Hematopoietic multipotent progenitor cell treated with erythropoietin and hydrocortisone succinate and interleukin-3 and kit ligand, for 15 days (in vitro differentiated cells): ENCODE data around the gene RPS10.
A peak's percentile ranks its signal among the peaks of the same experiment; 100 is the strongest.
"Not testable (repeated sequence)": the region's sequence is repeated elsewhere in the genome, so short reads cannot be mapped to it uniquely, and the experiment has no call there.

ENCODE experiments used
- DNase-seq: peaks from one replicate; pipeline ENCODE4 v3.0.0-alpha.2; 2015; ENCODE audit warnings: low spot score

The RPS10 gene

DNA sequence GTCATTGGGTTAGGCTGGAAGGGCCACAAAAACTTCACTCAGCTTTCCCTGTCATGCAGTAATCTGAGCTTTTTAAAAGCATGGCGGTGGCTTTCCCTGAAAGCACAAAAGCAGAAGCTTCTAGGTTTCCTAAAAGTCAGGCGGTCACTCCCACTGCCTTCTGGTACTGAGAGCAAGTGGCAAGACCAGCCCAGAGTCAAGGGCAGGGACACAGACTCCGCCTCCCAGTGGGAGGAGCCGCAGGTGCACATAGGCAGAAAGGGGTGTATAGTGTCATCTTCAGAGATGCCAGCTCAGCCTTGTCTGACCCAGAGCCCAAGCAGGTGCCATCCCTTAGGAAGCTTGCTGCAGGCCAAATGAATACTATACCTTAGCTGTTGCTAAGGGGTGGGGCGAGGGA is 22.0 kb upstream of the RPS10 start:
- no peak for DNase-seq

DNA sequence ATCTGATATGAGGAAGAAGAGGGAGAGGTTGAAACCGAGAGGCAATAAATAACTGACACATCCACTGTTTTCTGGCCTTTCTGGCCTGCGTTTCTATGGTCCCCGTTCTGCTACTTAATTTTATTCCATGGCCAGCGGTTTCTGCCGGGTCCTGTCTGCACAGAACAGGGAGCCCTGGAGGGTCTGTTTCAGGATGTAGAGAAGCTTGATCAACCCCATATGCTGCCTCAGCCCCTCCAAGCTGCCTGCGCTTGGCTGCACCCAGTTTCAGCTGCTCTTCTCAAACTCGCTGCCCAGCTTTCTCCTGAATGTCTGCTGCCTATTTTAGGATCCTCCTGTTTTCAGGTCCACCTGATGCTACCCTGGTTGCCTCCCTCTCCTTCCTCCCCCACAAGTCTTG is 21.5 kb upstream of the RPS10 start:
- DNase-seq = no peak

DNA sequence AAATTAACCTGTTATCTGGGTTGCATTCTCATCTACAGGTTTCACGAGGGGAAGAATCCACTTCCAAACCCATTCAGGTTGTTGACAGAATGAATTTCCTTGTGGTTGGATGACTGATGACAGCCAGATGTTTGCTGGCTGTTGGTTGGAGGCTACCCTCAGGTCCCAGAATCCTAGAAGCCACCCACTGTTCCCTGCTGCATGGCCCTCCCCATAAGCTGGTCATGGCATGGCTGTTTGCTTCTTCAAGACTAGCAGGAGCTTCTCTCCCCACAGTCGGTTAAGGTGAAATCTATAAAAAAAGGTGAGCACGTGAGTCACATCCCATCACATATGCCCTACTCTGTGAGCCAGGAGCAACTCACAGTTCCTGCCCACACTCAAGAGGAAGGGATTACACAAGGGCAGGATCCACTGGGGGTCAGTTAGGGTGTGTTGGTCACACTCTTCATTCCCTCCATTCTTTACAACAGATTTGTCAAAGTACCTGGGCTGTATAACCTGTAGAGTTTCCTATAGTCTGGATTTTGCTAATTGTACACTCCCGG is 19.5 kb upstream of the RPS10 start:
- no peak for DNase-seq

DNA sequence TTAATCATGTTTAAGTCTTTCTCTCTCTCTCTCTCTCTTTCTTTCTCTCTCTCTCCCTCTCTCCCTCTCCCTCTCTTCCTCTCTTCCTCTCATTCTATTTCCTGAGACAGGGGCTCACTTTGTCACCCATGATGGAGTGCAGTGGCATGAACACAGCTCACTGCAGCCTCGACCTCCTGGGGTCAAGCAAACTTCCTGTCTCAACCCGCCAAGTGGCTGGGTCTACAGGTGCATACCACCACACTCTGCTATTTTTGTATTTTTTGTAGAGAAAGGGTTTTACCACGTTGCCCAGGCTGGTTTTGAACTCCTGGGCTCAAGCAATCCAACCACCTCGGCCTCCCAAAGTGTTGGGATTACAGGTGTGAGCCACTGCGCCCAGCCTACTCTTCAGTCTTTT is 15.7 kb upstream of the RPS10 start:
- DNase-seq = no peak

DNA sequence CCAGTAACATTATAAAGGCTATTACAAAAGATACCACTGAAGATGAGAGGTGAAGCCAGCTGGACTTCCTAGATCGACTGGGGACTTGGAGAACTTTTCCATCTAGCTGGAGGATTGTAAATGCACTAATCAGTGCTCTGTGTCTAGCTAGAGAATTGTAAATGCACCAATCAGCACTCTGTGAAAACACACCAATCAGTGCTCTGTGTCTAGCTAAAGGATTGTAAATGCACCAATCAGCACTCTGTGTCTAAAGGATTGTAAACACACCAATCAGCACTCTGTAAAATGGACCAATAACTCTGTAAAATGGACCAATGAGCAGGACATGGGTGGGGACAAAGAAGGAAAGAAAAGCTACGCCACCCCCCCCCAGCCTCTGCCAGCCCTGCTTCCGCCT is 13.6 kb upstream of the RPS10 start:
- no peak for DNase-seq

DNA sequence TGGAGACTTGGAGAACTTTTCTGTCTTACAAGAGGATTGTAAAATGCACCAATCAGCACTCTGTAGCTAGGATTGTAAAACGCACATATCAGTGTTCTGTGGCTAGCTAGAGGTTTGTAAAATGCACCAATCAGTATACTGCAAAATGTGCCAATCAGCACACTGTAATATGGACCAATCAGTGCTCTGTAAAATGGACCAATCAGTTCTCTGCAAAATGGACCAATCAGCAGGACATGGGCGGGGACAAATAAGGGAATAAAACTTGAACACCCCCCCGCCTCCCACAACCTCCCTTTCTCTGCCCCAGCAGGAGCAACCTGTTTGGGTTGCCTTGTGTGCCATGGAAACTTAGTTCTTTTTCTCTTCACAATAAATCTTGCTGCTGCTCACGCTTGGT is 12.8 kb upstream of the RPS10 start:
- DNase-seq = no peak

DNA sequence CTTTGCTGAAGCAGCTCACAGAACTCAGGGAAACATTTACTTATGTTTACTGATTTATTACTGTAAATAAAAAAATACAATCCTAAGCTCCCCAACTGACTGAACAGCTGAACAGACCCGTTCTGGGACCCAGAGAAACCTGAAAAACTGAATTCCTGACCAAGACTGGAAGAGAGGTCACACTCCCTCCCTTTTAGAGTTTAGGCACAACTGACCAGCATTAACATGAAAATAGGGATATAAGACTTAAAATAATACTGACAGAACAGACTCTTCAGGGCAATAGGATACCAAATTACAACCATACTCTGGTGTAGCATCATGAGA is 11.7 kb upstream of the RPS10 start:
- DNase-seq = no peak

DNA sequence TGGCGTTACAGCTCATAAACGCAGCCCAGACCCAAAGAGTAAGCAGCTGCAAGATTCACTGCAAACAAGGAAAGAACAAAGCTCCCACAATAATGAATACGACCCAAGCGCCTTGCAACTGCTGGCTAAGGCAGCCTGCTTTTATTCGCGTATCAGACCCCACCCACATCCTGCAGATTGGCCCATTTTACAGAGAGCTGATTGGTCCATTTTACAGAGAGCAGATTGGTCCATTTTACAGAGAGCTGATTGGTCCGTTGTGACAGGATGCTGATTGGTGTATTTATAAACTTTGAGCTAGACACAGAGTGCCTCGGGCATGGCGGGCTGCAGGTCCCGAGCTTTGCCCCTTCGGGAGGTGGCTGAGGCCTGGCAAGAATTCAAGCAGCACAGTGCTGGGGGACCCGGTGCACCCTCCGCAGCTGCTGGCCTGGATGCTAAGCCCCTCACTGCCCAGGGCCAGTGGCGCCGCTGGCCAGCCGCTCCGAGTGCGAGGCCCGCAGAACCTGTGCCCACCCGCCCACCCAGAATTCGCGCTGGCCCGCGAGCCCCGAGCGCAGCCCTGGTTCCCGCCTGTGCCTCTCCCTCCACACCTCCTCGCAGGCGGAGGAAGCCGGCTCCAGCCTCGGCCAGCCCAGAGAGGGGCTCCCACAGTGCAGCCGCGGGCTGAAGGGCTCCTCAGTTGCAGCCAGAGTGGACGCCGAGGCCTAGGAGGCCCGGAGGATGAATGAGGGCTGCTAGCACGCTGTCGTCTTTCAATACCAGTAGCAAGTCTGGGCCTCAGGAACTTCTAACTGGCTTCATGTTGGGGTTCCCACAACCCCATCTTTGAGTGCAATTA is 11.2 kb upstream of the RPS10 start:
- no peak for DNase-seq

DNA sequence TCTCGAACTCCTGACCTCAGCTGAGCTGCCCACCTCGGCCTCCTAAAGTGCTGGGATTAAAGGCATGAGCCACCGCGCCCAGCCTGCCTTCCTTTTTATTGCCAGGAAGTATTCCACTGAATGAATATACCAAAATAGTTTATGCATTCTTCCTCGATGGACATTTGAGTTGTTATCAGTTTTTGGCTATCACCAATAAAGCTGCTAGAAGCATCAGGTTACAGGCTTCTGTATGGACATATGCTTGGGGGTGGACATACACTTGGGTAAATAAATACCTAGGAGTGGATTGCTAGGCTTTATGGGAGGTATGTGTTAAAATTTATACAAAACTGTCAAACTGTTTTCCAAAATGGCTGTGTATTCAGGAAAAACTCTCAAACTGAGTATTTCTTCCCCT is 10.0 kb upstream of the RPS10 start:
- DNase-seq = no peak

DNA sequence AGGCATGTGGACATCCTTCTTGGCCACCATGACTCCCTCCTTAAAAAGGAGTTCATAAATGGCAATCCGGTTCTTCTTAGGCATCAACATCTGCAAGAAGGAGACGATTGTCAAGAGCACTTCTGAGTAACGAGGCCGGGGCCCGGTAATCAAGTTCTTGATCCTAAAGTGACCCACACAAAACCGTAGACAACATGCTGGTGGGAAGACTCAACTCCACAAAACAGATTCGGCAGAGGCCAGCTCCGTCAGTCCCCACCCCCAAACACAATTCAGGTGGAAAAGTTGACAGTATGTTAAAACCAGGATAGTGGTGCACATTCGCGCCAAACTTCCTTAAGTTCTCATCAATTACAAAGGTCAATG is 754 bp downstream of the RPS10 start:
- DNase-seq = peak; percentile 20

DNA sequence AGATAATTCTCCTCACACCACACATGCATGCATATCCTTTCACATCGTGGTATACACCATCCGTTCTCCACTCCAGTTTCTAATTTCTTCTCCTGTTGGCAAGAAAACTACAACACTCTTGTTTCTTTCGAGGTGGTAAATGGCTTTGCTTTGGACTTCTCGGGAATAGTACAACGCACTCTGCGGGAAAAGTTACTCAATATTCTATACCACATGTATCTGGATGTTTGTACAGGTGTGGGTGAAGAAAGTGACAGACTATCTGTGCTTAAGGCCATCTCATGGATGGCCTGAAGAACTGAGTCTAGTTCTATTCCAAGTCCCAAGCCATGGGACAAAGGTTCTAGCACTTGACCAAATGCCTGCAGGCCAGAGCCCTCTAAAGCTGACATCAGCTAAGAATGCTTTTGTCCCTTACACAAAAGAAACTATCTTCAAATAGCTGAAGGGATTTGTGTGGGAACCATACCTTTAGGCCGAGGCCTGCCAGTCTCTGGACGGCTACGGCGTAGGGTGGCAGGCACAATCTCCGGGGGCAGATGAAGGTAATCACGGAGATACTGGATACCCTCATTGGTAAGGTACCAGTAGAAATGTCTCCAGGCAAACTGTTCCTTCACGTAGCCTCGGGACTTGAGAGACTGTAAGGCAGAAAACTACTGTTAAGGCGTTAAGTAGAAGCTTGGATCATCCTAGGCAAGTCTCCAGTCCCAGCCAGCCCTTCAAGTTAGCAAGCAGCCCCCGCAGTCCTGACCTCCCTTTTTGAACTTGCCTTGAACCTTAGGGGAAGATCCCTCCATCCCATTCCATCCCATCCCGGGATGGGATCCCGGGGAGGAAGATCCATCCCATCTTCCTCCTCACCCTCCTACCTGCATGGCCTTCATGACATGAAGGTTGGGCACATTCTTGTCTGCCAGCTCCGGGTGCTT is 1.4 kb downstream of the RPS10 start:
- no peak for DNase-seq

DNA sequence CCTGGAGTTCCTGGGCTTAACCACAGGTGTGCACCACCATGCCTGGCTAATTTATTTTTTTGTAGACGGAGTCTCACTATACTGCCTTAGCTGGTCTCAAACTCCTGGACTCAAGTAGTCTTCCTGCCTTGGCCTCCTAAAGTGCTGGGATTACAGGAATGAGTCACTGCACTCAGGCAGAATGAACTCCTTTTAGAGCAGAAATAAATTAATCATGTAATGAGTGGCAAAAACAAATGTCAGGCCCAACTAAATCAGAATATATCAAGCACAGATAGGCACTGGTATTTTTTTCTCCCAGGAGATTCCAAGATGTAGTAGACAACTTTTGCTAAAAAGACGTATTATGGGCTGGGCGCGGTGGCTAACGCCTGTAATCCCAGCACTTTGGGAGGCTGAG is 2.6 kb downstream of the RPS10 start:
- no peak for DNase-seq

DNA sequence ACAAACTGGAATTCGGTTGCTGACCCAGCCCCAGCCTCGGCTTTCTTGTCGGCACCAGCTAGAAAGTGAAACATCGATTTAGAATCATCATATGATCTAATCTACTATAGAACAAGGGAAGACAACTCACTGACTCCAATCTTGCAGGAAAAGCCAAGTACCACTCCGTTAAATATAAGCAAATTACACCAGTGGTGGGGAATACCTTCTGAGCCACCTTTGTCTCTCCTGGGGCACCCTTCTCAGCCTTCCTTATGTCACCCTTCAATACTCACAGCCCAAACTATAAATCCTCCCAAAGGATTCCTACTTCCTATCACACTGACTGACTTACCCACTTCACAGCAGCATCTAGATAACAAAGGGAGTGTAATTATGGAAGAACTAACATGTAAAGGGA is 7.5 kb downstream of the RPS10 start:
- no peak for DNase-seq

DNA sequence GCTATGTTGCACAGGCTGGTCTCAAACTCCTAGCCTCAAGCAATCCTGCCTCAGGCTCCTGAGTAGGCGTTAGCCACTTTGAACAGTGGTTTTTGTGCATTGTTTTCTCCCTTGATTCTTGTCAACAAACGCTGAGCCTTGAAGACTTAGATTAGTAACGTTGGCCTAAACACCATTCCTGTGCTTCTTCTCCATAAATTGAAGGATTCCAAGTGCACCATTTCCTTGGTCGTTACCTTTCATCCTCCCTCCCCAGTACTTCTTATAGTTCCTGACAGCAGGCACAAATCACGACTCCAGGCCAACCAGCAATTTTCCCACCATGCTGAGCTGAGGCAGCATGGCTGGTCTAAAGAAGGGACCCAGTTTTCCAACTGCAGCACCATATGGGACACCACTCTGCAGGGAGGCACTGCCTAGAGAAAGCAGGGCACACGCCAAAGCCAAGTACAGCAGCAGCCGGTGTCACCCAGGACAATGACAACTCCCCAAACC is 8.9 kb downstream of the RPS10 start:
- DNase-seq = no peak

DNA sequence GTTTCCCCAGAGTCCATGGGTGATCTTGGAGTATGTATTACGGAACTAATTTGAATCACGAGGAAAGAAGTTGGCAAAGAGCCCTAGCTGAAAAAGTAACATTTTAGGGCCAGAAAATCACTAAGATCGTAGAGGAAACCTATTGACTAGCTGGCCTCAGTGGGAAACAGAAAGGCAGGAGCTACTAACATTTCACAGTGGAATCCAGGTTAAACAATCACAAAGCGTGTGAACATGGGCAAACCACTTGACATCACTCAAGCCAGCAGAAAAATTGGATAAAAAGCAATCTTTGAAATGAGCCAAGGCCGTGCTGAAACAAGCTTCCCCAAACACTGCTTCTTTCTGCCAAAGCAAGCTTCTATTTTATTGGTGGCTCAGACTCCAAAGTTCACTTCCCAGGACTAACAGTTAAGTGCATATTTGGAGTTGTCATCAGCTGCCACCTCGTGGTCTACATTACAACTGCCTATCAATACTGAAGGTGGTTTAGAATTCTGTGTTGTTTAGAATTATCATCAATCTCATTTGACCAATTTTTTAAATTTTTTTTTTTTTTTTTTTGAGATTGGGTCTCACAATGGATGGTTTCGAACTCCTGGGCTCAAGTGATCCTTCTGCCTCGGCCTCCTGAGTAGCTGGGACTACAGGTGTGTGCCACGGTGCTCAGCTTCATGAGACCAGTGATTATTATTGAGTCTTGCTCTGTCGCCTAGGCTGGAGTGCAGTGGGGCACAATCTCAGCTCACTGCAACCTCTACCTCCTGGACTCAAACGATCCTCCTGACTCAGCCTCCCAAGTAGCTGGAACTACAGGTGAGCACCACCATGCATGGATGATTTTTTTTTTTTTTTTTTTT is 10.6 kb downstream of the RPS10 start:
- peak; percentile 62 for DNase-seq

DNA sequence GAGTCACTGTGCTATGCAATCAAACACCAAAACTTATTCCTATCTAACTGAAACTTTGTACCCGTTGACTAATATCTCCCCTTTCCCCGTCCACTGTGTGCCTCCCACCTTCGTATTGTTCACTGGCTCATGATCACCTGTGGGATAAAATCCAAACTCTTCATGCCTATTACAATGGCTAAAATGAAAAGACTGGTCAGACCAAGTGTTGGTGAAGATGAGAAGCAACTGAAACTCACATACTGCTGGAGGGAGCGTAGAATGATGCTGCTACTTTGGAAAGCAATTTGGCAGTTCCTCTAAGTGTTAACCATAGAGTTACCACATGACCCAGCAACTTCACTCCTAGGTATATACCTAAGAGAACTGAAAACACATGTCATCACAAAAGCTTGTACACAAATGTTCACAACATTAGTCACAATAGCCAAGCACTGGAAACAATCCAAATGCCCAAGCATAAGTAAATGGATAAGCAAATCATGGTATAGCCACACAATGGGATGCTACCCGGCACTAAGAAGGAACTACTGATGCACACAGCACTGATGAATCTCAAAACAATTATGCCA is 13.1 kb downstream of the RPS10 start:
- no peak for DNase-seq

DNA sequence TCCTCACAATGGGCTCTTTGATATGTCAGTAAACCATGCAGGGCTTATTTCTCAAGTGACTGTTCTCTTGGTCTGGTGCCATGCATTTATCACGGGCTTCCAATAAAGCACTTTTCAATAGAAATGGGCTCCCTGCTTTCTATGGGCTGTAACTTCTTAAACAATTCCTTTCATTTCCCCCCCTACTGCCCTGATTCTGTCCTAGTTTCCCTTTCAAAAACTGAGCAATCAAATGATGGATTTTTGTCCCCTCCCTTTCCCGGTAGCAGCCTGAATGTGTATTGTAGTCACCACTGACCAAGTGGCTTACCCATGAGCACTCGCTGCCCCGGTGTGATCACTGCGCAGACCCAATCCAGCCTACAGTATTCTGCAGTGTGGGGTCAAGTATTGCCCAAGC is 13.9 kb downstream of the RPS10 start:
- no peak for DNase-seq

DNA sequence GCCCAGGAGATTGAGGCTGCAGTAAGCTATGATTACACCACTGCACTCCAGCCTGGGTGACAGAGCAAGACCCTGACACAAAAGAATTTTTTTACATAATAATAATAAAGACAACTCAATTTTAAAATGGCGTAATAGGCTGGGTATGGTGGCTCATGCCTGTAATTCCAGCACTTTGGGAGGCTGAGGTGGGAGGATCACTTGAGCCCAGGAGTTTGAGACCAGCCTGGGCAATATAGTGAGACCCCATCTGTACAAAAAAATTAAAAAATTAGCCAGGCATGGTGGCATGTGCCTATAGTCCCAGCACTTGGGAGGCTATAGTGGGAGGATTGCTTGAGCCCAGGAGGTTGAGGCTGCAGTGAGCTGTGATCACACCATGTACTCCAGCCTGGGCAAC is 18.0 kb downstream of the RPS10 start:
- not testable (repeated sequence) for DNase-seq

DNA sequence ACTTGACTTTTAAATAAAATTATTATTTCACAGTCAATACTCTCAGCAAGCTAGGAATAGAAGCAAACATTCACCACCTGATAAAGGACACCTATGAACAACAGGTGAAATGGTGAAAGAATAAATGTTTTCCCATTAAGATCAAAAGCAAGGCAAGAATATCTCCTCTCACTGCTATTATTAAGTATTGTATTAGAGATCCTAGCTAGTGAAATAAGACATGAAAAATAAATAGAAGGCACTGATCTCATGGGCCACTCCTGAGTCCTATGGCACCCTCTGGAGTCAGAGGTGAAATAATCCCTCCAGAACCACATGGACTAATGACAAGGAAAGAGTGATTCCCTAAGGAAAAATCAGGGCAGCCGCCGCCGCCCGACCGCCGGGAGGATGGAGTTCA is 29.4 kb downstream of the RPS10 start:
- no peak for DNase-seq

DNA sequence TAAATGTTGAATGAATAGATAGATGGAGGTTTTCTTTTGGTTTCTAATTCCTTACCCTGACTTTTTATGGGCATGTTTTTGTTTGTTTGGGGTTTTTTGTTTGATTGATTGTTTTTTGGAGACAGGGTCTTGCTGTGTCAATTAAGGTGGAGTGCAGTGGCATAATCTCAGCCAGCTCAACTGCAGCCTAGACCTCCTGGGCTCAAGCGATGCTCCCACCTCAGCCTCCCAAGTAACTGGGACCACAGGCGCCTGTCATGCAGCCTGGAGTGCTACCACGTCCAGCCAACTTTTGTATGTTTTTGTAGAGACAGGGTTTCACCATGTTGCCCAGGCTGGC is 31.9 kb downstream of the RPS10 start:
- DNase-seq = no peak

DNA sequence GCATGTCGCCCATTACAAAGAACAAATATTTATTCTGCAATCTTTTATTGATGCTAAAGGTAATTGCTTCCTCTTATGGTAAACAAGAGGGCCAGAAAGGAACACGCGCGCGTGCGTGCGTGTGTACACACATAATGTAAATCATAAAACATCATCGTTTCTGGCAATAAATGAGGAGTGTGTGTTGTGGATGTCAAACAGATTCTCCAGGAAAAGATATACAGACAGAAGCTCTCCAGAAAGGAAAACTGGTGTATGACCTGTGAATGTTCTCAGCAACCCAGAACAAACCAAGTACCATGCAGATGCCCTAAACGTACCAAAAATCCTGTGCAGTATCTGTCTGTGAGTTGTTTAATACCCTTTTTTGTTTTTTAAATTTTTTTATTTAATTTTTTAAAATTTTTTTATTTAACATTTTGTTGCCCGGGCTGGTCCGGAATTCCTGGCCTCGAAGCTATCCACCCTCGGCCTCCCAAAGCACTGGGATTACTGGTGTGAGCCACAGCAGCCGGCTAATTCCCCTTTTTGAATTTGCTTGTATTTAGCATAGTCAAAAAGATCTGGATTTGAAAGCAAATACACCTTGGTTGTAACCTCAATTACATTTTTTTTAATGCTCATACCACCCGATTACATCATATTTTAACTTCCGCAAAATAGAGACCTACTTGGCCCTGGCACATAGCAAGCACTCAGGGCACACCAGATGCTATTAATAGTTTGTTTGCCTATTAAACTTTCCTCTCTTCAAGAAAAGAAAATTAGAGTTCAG is 32.5 kb downstream of the RPS10 start:
- DNase-seq = no peak
